Stimulated activated CD8-positive, alpha-beta memory T cell treated with anti-CD3 and anti-CD28 coated beads, Interleukin-15, amount 100 ng/mL, for 1 hour (primary cell): ENCODE data around the gene RNPS1.
"Not testable (repeated sequence)": the region's sequence is repeated elsewhere in the genome, so short reads cannot be mapped to it uniquely, and the experiment has no call there.

ENCODE experiments used
- DNase-seq: peaks from one replicate; pipeline ENCODE4 v3.0.0-alpha.2; 2020; ENCODE audit warnings: low read depth

Gene RNPS1

GRCh38 chr16:2257726-2258125 is 10.2 kb downstream of the RNPS1 start:
- no peak for DNase-seq

DNA sequence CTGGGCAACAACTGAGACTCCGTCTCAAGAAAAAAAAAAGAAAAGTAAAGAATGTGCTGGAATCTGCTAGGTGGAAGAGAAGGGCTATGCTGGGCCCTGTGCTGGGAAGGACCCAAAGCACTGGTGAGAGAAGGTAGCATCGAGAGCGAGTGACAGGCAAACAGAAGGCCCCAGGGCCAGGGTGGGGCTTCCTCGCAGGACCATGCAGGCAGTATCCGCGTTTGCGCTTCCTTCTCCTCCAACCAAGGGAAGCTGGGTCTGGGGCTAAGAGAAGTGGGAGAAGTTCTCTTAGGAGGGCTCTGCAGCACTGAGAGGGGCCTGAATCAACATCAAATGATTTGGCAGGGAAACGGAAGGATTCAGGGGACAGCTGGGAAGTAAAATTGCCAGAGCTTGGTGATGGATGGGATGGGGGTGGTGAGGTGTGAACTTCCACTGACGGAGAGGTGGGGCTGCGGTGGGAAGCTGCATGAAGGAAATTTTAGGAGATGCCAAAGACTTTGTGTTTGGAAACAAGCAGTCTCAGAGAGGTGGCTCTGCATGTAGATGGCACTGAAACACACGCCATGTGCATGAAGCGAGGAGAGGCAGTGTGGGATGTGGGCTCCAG is 11.3 kb downstream of the RNPS1 start:
- DNase-seq, result no peak

DNA sequence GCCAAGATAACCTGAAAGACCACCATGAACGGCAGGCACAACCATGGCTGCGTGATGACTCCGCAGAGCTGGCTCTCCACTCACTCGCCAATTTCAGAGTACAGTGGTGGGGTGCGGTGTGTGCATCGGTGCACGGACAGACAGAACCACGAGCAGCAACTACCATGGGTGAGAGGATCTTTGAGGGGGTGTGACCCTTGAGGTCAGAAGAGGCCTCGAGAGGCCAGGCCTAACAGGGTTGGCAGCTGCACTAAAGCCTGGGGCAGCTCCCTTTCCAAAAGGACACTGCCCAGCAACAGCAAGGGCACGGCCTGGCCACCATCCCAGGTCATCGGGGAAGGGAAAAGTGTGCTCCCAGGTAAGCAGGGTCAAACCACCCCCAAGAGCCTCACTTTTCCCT is 14.6 kb downstream of the RNPS1 start:
- DNase-seq, result no peak

- no peak for DNase-seq
Measured at GRCh38 chr16:2252806-2253148, 15.1 kb downstream of the RNPS1 start.

DNA sequence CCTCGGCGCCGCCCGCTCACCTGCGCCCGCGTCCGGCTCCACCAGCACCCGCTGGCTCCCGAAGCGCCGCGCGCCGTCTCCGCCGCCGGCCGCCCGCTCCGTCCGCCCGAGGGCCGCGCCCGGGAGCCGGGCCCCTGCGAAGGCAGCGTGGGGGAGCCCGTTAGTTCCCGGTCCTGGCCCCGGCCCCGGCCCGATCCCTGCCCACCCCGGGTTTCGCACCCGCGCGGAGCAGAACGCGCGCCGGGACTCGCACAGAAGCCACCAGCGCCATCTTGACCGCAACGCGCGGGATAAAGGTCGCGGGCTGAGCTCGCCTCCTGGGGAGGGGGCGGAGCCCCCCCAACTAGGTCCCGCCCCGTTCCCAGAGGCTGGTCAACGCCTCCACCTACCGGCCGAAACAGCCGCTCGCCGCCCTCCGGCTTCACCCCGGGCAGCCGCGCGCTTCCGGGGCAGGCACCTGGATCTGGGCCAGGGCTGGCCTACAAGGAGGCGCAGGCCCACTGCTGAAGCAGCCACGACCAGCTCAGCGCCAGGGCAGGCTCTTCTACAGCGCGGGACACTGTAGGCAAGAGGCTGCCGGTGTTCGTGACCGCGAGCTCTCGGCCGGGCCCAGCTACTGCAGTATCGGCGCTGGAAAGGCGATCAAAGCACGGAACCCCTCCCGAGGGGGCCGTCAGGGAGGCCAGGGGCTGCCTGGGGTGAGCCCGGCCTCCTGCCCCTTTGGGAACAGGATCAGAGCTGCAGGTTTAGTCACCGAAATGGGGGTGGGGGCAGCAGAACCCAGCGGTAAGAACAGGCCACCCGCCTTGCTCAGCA is 16.4 kb downstream of the RNPS1 start, which contains the start of gene ECI1:
Gene ECI1 (minus strand): TSS at position 292 of the 816 bp plus-strand sequence. CDS start 21 bp downstream, at position 271.
- DNase-seq, result peak; percentile 49

- no peak for DNase-seq
Measured at GRCh38 chr16:2250652-2251295, 17.2 kb downstream of the RNPS1 start.

GRCh38 chr16:2246301-2246885 is 21.5 kb downstream of the RNPS1 start:
- no peak for DNase-seq

GRCh38 chr16:2244926-2245795 is 22.8 kb downstream of the RNPS1 start:
- DNase-seq, result no peak

GRCh38 chr16:2244301-2244700 is 23.6 kb downstream of the RNPS1 start:
- DNase-seq, result no peak

DNA sequence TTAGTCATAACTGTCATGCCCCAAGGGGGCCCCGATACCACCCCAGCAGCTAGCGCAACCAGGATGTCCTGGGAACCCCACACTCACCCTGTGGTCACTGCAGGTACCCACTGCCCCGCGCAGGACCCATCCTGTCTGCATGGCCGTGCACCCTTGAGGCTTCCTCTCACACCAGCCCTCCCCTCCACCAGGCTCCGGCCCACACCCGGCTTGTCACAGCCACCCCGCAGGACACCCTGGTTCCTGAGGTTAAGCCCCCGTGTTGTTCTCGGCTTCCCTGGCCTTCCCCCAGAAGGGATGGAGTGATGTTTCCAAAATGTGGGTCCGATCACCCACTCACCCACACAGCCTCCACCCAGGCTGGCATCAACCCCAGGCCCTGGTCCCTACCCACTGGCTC is 24.1 kb downstream of the RNPS1 start:
- DNase-seq, result no peak

DNA sequence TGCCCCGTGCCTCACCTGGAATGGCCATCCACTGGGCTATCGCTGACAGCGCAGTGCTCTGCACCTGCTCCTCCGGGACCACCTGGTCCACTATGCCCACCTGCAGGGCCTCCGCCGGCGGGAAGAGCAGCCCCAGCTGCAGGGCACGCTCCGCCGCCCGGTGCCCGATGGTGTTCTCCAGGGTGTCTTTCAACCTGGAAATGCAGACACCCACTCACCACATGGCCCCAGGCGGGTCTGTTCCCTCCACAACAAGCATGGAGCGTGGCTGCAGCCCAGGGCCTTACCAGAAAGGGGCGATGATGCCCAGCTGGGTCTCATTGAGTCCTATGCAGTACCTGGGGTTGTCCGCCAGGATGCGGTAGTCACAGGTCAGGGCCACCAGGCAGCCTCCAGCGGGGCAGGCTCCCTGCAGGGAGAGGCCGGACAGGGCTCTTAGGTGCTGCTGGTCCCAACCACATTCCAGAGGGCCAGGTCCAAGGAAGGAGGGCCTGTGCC is 24.8 kb downstream of the RNPS1 start:
- no peak for DNase-seq

GRCh38 chr16:2242598-2242997 is 25.3 kb downstream of the RNPS1 start:
- DNase-seq, result no peak

DNA sequence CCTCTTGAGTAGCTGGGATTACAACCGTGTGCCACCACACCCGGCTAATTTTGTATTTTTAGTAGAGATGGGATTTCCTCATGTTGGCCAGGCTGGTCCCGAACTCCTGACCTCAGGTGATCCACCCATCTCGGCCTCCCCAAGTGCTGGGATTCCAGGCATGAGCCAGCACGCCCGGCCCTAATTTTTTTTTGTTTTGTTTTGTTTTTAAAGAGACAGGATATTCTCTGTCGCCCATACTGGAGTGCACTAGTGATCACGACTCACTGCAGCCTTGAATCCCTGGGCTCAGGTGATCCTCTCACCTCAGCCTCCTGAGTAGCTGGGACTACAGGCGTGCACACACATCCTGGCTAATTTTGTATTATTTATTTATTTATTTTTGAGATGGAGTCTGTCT is 27.6 kb downstream of the RNPS1 start:
- not testable (repeated sequence) for DNase-seq

DNA sequence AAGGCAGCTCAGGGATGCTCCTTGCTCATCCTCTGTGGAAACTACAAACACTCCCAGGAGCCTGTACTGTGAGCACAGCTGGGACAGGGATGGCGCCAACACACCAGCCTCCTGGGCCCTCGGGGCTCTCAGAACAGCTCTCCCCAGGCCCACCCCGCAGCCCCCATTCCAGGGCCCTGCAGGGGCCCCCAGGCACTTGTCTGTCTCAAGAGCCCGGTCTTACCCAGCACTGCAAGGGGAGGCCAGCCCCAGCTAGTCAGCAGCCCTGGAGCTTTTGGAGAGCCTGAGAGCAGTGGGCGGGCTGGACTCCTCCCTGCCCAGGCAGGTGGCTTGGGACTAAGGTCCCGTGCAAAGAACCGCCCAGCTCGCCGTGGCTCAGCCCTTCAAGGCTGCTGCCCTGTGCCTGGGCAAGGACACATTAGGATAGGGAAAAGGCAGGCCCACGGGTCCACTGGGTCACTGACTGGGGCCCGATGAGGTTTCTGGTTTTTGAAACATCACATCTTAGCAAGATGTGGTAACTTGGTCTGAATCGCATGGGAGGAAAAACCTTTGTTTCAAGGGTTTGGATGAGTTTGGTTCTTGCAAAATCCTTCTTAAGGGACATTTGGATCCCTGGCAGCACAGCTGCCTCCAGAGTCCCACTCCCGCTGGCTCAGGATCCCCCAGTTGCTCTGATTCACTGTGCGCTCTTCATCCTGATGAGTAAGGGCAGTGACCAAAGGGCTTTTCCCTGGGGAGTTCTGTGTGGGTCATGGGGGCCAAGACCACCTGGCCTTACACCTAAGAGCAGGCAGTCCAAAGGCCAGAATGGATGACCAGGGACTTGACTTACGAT is 28.9 kb downstream of the RNPS1 start:
- DNase-seq, result no peak

GRCh38 chr16:2238150-2238837 is 29.6 kb downstream of the RNPS1 start:
- no peak for DNase-seq

DNA sequence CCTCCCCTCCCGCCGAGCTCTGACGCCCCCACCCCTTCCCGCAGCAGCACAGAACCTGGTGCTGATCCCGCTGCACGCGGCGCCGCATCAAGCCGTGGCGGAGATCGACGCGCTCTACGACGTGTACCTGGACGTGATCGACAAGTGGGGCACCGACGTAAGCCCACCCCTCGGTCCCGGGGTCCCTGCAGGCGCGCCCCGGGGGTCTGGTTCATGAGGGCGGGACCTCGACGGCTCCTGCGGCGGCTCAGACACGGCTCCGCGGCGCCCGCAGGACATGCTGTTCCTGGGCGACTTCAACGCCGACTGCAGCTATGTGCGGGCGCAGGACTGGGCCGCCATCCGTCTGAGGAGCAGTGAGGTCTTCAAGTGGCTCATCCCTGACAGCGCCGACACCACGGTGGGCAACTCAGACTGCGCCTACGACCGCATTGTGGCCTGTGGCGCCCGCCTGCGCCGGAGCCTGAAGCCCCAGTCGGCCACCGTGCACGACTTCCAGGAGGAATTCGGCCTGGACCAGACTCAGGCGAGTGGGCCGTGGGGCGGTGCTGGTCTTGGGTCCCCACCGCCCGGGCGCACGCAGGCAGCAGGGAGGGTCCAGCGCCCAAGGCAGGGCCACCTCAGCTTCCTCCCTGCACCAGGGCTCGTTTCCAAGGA is 30.3 kb downstream of the RNPS1 start:
- no peak for DNase-seq

DNA sequence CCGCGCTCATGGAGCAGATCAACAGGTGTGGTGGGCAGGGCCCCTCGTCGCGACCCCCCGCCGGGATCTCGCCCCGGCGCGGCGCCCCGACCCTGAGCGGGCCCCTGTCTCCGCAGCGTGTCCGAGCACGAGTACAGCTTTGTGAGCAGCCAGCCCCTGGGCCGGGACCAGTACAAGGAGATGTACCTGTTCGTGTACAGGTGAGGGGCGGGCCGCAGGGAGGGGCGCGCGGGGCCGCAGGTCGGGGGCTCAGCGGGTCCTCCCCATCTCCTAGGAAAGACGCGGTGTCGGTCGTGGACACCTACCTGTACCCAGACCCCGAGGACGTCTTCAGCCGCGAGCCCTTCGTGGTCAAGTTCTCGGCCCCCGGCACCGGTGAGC is 30.8 kb downstream of the RNPS1 start:
- DNase-seq, result no peak

DNA sequence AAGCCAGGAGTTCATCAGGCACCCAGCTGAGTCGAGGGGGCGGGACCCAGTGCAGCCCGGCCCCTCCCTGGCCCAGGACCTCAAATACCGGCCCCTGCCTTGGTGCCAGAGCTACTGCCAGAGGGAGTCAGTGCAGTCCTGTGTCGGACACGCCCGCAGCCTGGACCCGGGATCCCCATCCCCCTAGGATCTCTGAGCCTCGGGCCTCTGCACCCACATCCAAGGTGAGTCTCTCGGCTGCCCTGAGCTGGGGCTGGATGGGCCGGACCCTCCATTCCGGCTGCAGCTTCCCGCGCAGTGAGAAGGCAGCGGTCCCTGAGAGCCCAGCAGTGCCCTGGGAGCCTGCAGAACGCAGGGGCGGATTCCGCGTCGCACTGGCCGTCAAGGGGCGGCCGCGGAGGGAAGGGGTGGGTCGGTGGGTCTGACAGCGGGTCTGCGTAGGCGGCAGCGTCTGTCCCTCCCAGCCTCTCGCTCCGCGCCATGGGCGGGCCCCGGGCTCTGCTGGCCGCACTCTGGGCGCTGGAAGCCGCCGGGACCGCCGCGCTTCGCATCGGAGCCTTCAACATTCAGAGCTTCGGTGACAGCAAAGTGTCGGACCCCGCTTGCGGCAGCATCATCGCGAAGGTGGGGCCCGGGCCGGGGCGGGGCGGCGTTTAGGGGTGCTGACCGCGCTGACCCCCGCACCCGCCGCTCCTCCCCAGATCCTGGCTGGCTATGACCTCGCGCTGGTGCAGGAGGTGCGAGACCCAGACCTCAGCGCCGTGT is 31.4 kb downstream of the RNPS1 start, which contains the start of gene DNASE1L2:
Gene DNASE1L2 (plus strand): TSS at position 108 of the 765 bp plus-strand sequence. CDS start 373 bp downstream, at position 481.
- DNase-seq, result no peak
